Esophagus squamous epithelium (tissue), 5 donors: ENCODE results near the gene PEX3. TPM values are rescaled to one million over a fixed set of nuclear protein-coding genes. Genes with fewer than 3 reads are reported as not detected.

Experiments used
- DNase-seq: peaks from one replicate; lab custom pipeline; 2025; lab: John Stamatoyannopoulos, UW
- H3K27ac ChIP-seq, 4 donors: fragments of 200-600 bp; sonication (generic); one replicate each; pipeline ENCODE4 v1.5.1; 2016 to 2019; ENCODE audit warnings: mild to moderate bottlenecking in 1 of 4
- H3K27me3 ChIP-seq, 4 donors: fragments of 200-600 bp; sonication (generic); 1 replicate in 3 of 4; 2 replicates in 1 of 4; pipeline versions ENCODE4 v1.5.1 to v1.6.0; 2017 to 2021; ENCODE audit warnings: antibody characterized with exemption in 1 of 4
- H3K36me3 ChIP-seq, 3 donors: fragments of 200-600 bp; sonication (generic); one replicate each; pipeline ENCODE4 v1.5.1; 2016 to 2019
- H3K4me1 ChIP-seq, 3 donors: fragments of 200-600 bp; sonication (generic); one replicate each; pipeline ENCODE4 v1.5.1; 2017 to 2019
- H3K4me3 ChIP-seq, 4 donors: fragments of 200-600 bp; sonication (generic); 1 replicate in 3 of 4; 2 replicates in 1 of 4; pipeline ENCODE4 v1.5.1; 2016 to 2019; ENCODE audit warnings: mild to moderate bottlenecking in 2 of 4, moderate library complexity in 1 of 4
- H3K9me3 ChIP-seq, 3 donors: fragments of 200-600 bp; sonication (generic); one replicate each; pipeline ENCODE4 v1.5.1; 2016 to 2019
- POLR2A ChIP-seq, 4 donors: fragments of 450-650 bp; IDR thresholded peaks; one replicate each; pipeline ENCODE4 v1.6.1; 2017; ENCODE audit warnings: antibody characterized with exemption in 4 of 4, mild to moderate bottlenecking in 4 of 4, moderate library complexity in 3 of 4
- WGBS, 2 donors: methylation state at CpG; one replicate each; pipeline ENCODE4 v1.1.5; 2018; 5-methylcytosine and 5-hydroxymethylcytosine counted together
- intact Hi-C: fragments of 100-400 bp; cut with DNase I; formaldehyde crosslinking; loops from one replicate; pipeline ENCODE4 v1.15.0; 2022
- total RNA-seq, 4 donors: library from RNA; depleted of rRNA; stranded (reverse); fragments of >200 nt; gene quantifications; one replicate each; pipeline ENCODE4 v1.1.0, GENCODE V29; 2016
- TF ChIP-seq, protein P1 (sequence below), 6 experiments: fragments of 450-650 bp in 4 of 6; fragments of 200-600 bp in 2 of 6; sonication (generic) in 2 of 6; IDR thresholded peaks; one replicate each; pipeline ENCODE4 v1.5.1; 2016 to 2019; ENCODE audit warnings: antibody characterized with exemption in 6 of 6, mild to moderate bottlenecking in 4 of 6, moderate library complexity in 4 of 6
- donor health status: DM: yes; HTN: yes; CAD: no.

PEX3 gene
- total RNA-seq, 4 donors from 2014 or later = 17.6 to 27.9 (median 22.3) TPM

DNA sequence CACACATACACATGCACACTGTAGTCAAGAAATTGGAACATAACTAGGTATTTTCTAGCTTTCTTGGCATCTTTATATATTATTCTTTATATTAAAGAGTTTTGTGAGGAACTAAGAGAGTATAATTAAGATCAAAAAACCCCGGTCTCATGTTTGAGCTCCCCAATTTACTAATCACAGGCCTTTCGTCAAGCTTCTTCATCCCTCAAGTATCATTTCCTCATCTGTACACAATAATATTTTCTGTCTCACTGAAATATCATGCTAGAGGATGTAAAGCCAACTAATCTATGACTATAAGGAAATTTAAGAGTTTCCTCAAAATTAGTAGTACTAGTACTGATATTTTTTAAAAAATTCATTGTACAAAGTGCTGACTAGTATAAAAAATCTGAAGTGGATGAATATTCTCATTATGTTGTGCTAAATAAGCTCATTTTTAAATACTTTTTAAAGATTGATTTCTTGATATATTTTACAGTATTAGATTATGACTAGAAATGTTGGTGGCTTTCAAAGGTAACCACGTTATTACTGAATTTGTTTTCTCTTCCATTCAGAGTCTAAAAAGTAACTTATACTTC lies 28.0 kb downstream of the PEX3 start:
- Histone ChIP-seq H3K36me3 (peaks cover 0 to 76% (median 5%) of the 10 kb centered on the region in 3 donors), H3K4me3 (no peak overlapping the region), H3K4me1 (no peaks in the 10 kb centered on the region), H3K9me3 (no peaks in the 10 kb centered on the region), H3K27ac (no peak overlapping the region), H3K27me3 (no peaks in the 10 kb centered on the region)
- TF ChIP-seq, protein P1, sequence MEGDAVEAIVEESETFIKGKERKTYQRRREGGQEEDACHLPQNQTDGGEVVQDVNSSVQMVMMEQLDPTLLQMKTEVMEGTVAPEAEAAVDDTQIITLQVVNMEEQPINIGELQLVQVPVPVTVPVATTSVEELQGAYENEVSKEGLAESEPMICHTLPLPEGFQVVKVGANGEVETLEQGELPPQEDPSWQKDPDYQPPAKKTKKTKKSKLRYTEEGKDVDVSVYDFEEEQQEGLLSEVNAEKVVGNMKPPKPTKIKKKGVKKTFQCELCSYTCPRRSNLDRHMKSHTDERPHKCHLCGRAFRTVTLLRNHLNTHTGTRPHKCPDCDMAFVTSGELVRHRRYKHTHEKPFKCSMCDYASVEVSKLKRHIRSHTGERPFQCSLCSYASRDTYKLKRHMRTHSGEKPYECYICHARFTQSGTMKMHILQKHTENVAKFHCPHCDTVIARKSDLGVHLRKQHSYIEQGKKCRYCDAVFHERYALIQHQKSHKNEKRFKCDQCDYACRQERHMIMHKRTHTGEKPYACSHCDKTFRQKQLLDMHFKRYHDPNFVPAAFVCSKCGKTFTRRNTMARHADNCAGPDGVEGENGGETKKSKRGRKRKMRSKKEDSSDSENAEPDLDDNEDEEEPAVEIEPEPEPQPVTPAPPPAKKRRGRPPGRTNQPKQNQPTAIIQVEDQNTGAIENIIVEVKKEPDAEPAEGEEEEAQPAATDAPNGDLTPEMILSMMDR (IDR thresholded peaks at IDR 0.05) = no peak
- TF ChIP-seq POLR2A (IDR thresholded peaks at IDR 0.05) = no peak
- DNase-seq = no peak
- 84 to 93% methylated on average over 3 of the region's 3 CpGs for WGBS, 2 donors
- intact Hi-C loops = no loop called here

DNA sequence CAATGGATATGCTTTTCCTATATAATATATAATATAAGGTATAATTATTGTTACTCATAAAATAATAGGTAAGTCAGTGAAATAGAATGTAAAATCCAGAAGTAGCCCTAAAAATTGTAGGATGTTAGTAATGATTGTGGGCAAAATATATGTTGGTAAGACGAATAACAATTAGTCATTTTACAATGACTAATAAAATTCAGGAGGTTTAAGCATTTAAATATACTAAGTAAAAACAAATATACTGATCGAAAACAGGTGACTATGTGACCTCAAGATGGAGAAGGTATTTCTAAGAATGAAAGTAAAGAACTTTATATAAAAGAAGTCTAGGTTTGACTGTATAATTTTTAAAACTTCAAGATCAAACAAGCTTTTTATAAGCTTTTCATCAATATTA lies 32.0 kb downstream of the PEX3 start:
- 89 to 93% methylated on average over 2 of the region's 2 CpGs for WGBS, 2 donors
- Histone ChIP-seq H3K4me3 (no peak overlapping the region), H3K27me3 (no peaks in the 10 kb centered on the region), H3K27ac (no peak overlapping the region), H3K4me1 (no peaks in the 10 kb centered on the region), H3K9me3 (no peaks in the 10 kb centered on the region), H3K36me3 (peaks cover 0 to 43% (median 0%) of the 10 kb centered on the region in 3 donors)
- TF ChIP-seq, protein P1 (IDR thresholded peaks at IDR 0.05) = no peak
- TF ChIP-seq POLR2A (IDR thresholded peaks at IDR 0.05) = no peak
- intact Hi-C loops = no loop called here
- no peak for DNase-seq

DNA sequence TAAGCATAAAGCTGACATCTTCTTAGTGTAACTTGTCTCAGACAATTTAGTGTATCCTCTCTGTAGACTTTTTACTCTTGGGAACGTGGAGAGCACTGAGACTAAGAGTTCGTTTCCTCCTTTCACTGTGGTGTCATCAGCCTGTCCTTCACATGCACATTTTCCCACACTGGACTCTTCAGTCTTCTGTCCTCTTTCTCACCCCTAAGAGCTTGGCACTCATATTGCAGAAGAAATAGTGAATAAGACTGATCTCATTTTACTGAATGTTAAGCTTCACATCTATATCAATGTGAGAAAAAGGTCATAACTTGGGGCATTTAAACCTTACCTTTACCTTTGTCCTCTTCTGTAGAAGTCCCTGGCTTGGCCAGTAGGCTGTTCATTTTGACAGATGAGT lies 35.4 kb downstream of the PEX3 start:
- intact Hi-C loops = no loop called here
- no peak for DNase-seq
- Histone ChIP-seq H3K27ac (no peak overlapping the region), H3K4me3 (no peak overlapping the region), H3K4me1 (no peaks in the 10 kb centered on the region), H3K9me3 (no peaks in the 10 kb centered on the region), H3K27me3 (no peaks in the 10 kb centered on the region), H3K36me3 (peaks cover 0 to 29% (median 0%) of the 10 kb centered on the region in 3 donors)
- 83 to 92% methylated on average over 2 of the region's 2 CpGs for WGBS, 2 donors
- TF ChIP-seq POLR2A (IDR thresholded peaks at IDR 0.05) = no peak
- TF ChIP-seq, protein P1 (IDR thresholded peaks at IDR 0.05) = no peak

DNA sequence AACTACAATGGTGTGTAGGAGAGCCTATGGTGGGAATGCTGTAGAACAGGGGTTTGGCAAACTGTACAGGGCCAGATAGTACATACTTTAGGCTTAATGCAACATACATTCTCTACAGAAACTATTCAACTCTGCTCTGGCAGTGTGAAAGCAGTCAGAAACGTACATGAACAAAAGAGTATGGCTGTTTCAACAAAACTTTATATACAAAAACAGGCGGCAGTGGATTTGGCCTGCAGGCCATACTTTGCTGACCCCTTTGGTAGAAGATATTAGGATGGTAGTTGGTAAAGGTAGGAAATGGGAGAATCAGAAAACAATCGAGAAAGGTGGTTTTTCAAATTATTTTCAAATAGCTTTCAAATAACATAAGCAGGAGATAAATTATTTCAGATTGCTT lies 36.1 kb downstream of the PEX3 start:
- TF ChIP-seq, protein P1 (IDR thresholded peaks at IDR 0.05) = no peak
- no peak for TF ChIP-seq POLR2A (IDR thresholded peaks at IDR 0.05)
- Histone ChIP-seq H3K27ac (no peak overlapping the region), H3K4me1 (no peaks in the 10 kb centered on the region), H3K36me3 (peaks cover 0 to 29% (median 0%) of the 10 kb centered on the region in 3 donors), H3K4me3 (no peak overlapping the region), H3K27me3 (no peaks in the 10 kb centered on the region), H3K9me3 (no peaks in the 10 kb centered on the region)
- DNase-seq = no peak
- WGBS, 2 donors = 87 to 95% methylated on average over 3 of the region's 3 CpGs
- intact Hi-C loops = no loop called here

DNA sequence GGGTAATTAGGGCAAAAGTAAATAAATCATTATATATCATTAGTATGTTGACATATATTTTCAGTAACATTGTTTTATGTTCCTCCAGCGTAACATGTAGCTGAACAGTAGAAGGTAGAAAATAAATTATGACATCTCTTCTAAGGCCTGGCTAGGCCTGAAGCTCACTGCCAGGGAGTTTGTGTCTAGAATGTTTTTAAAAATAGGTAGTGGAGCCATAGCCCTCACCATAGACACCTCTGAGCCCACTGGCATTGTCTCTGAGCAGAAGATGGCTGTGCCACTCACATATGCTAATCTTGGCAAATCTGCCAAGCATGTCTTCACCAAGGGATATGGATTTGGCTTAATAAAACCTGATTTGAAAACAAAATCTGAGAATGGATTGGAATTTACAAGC lies 39.6 kb downstream of the PEX3 start:
- Histone ChIP-seq H3K4me1 (no peaks in the 10 kb centered on the region), H3K27ac (no peak overlapping the region), H3K36me3 (peaks cover 0 to 35% (median 0%) of the 10 kb centered on the region in 3 donors), H3K4me3 (no peak overlapping the region), H3K9me3 (no peaks in the 10 kb centered on the region), H3K27me3 (no peaks in the 10 kb centered on the region)
- DNase-seq = no peak
- WGBS, 2 donors = 85 to 95% methylated on average over 1 of the region's 1 CpG
- intact Hi-C loops = no loop called here
- TF ChIP-seq, protein P1 (IDR thresholded peaks at IDR 0.05) = no peak
- no peak for TF ChIP-seq POLR2A (IDR thresholded peaks at IDR 0.05)
